SK-N-MC (cell line): ENCODE measurements around the gene UNKL.
A peak's percentile ranks its signal among the peaks of the same experiment; 100 is the strongest.

Source experiments
- DNase-seq: peaks from one replicate; pipeline ENCODE4 v3.0.0-alpha.2; 2011; ENCODE audit warnings: low read depth, low spot score
- H3K27ac ChIP-seq: fragments of 200-600 bp; sonication (generic); 2 replicates; pipeline ENCODE4 v1.5.1; 2016; ENCODE audit warnings: mixed run types
- H3K36me3 ChIP-seq: fragments of 200-600 bp; sonication (generic); 2 replicates; pipeline ENCODE4 v1.6.1; 2017; ENCODE audit warnings: antibody characterized with exemption, low read length, mixed read lengths; ENCODE audit not compliant: insufficient read depth
- H3K4me3 ChIP-seq: fragments of 200-600 bp; sonication (generic); 2 replicates; pipeline ENCODE4 v1.5.1; 2016
- H3K9ac ChIP-seq: fragments of 200-600 bp; sonication (generic); 2 replicates; pipeline ENCODE4 v1.8.0; 2017; ENCODE audit warnings: mixed run types, mixed read lengths; ENCODE audit not compliant: insufficient read length
- H3K9me3 ChIP-seq: fragments of 200-600 bp; sonication (generic); 2 replicates; pipeline ENCODE4 v1.6.1; 2017; ENCODE audit warnings: low read depth, mild to moderate bottlenecking, antibody characterized with exemption, low read length, moderate library complexity, mixed read lengths
- EZH2 ChIP-seq: fragments of 200-600 bp; sonication (generic); IDR thresholded peaks from one replicate; pipeline ENCODE4 v1.6.1; 2017; ENCODE audit warnings: antibody characterized with exemption
- FOXP2 ChIP-seq: optimal IDR thresholded peaks from 2 replicates; pipeline ENCODE3; 2011; ENCODE audit warnings: mild to moderate bottlenecking, moderate library complexity; ENCODE audit not compliant: insufficient read depth; ENCODE audit errors: extremely low read length, control extremely low read depth
- POLR2AphosphoS5 ChIP-seq: IDR thresholded peaks from 2 replicates; pipeline ENCODE4 v1.6.1; 2012; ENCODE audit warnings: mild to moderate bottlenecking, low read depth, low read length, borderline replicate concordance

The UNKL gene

DNA sequence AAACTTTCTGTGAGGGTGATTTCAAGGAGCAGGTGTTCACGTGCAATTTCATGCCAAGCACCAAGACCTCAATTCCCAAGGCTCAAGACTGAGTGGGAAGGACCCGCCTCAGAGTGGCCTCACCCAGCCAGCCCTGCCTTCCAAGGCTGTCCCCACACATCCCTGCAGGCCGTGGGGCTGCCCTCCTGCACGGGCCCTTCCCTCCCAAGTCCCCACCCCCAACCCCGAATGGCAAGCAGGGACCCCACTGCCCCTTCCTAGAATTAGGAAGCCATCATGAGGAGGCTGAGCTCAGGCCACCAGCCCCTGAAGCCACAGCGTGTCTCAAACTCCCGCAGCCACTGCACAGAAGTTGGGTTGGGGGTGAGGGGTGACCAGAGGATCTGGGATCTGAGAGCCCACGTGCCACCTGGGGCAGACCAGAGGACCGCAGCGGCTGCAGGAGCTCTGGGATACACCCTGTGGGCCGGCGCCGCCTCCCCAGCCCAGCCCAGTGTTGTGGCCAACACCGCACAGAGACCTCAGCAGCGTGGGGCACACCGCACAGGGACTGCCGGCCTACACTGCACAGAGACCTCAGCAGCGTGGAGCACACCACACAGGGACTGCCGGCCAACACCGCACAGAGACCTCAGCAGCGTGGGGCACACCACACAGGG is 42.1 kb downstream of the UNKL start:
- H3K36me3 ChIP-seq: no peaks in the 10 kb centered on the region; the same call in 1 of the 2 replicates

DNA sequence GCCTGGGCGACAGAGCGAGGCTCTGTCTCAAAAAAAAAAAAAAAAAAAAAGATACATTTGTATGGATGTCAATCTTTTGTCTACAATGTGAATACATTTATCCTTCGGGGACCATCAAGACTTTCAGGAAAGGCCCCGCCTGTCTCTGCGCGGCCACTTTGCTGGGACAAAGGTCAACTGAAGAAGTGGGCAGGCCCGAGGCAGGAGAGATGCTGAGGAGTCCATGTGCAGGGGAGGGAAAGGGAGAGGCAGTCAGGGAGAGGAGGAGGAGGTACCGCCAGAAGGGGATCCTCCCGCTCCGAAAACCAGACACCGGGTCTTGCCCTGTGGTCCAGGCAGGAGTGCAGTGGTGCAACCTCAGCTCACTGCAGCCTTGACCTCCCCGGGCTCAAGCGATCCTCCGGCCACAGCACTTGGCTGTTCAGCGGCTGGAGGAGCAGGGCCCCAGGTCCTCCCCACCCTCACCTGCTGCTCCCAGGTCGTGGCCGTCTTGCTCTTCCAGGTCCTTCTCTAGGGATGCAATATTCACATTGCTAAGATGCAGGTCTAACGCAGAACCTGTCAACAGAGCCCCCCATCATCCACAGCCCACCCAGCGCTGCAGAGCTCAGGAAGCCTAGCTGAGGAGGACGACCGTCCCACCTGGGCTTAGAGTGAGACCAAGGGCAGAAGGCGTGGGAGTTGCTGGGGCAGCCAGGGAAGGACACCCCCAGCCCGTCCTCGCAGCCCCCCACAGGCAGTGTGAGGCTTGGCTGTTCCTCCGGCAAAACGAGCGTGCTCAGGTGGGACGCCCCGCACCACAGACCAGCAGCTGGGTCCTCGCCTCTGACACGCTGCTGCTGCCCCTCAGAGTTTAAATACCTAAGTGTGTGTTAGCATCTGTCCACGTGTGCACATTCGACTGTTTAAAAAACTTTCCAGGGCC is 43.2 kb downstream of the UNKL start:
- H3K9me3 ChIP-seq: no peaks in the 10 kb centered on the region
- TF ChIP-seq EZH2: no peak
- no peak for TF ChIP-seq FOXP2
- peak; percentile 12; the same call in 1 of the 2 replicates for TF ChIP-seq POLR2AphosphoS5
- no peak overlapping the region for H3K4me3 ChIP-seq
- H3K36me3 ChIP-seq: no peaks in the 10 kb centered on the region; the same call in 1 of the 2 replicates
- H3K27ac ChIP-seq: no peak overlapping the region
- no peak for DNase-seq
- no peak overlapping the region for H3K9ac ChIP-seq

More for the DNA sequence above, 42.1 kb downstream of the UNKL start:
- Histone ChIP-seq H3K27ac (no peak overlapping the region), H3K9me3 (no peaks in the 10 kb centered on the region), H3K9ac (no peak overlapping the region), H3K4me3 (no peak overlapping the region)
- DNase-seq: no peak
- TF ChIP-seq POLR2AphosphoS5: no peak
- no peak for TF ChIP-seq EZH2
- TF ChIP-seq FOXP2: no peak

DNA sequence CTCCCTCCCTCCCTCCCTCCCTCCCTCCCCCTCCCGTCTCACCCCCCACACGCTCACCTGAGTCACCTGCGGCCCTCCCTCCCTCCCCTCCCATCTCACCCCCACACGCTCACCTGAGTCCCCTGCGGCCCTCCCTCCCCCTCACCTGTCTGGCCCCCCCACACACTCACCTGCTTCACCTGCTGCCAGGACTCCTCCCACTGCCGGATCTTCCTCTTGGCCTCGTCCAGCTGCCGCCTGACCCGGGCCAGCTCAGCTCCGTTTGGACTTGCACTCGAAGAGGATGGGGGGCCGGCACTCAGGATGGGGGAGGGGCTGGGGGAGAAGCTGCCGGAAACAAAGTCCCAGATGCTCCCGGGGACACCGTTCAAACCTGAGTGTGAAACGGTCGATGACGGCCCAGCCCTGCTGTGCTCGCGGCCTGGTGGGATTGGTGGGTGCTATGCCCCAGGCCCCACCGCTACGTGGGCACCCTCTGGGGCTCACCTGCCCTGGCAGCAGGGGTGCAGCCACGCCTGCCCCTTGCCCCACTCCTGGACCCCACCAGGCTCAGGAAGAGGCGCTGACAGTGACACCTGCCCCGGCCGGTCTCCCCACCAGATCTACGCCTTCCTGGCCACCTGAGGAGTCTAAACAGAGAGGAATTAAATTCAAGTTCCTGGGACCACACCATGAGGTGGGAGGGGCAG is 46.9 kb downstream of the UNKL start:
- TF ChIP-seq EZH2: no peak
- no peak for TF ChIP-seq POLR2AphosphoS5
- TF ChIP-seq FOXP2: no peak
- H3K36me3 ChIP-seq: peaks cover 32% of the 10 kb centered on the region; the same call in 1 of the 2 replicates

DNA sequence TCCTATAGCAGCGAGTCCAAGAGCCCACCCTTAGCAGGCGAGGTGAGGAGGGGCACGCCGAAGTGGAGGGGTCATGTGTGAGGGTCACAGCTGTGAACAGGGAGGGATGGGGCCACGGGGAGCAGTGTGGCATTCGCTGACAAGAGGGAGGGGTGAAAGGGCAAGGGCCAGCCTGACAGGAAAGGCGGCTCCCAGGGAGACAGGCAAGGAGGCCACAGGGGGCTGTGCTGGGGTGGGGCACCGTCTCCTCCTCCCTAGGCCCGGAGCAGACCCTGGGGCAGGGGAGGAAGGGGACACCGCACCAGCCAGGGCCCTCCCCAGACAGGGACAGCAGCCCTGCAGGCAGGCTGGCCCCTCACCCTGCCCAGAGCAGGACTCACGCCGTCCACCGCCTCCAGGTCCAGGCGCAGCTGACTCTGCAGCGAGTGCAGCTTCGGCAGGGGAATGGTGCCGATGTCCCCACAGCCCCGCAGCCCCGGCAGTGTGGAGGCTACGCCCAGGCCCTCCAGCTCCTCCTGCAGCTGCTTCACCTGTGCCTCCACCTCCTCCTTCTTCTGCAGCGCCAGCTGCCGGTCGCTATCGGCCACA is 47.7 kb downstream of the UNKL start:
- H3K9me3 ChIP-seq: no peaks in the 10 kb centered on the region
- no peak overlapping the region for H3K9ac ChIP-seq
- DNase-seq: no peak
- no peak overlapping the region for H3K27ac ChIP-seq
- no peak overlapping the region for H3K4me3 ChIP-seq
- TF ChIP-seq FOXP2 (no peak), POLR2AphosphoS5 (no peak), EZH2 (no peak)
- H3K36me3 ChIP-seq: peaks cover 36% of the 10 kb centered on the region; the same call in 1 of the 2 replicates

More for the DNA sequence above, 46.9 kb downstream of the UNKL start:
- no peaks in the 10 kb centered on the region for H3K9me3 ChIP-seq
- H3K9ac ChIP-seq: no peak overlapping the region
- no peak overlapping the region for H3K27ac ChIP-seq
- H3K4me3 ChIP-seq: no peak overlapping the region
- no peak for DNase-seq

DNA sequence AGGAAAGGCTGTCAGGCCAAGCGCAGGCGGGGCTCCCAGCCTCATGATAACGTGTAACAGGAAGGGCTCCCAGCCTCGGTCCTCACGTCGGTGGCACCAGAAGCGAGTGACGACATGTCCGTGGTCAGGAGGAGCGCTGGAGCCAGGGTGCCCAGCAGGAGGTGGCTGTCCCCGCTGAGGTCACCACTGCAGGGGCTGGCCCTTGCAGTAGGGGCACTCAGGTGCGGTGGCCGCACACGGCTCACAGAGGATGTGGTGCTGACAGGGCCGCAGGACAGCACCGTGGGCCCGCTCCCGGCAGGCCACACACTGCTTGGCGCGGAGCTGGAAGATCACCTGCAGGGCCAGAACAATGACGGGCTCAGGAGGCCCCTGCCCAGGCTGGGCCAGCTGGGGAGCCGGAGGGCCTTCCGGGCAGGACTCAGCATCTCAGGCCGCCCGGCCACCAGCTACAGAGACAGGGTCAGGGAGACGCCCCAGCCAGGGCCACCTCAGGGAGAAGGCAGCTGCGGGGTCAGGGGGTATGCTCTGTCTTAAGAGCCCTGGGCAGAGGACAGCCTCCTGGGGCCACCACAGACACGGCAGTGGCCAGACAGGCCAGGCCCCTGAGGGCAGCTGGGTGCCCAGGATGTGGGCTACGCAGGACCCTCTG is 48.3 kb downstream of the UNKL start:
- H3K4me3 ChIP-seq: no peak overlapping the region
- no peaks in the 10 kb centered on the region for H3K9me3 ChIP-seq
- H3K27ac ChIP-seq: no peak overlapping the region
- DNase-seq: no peak
- H3K36me3 ChIP-seq: peaks cover 36% of the 10 kb centered on the region; the same call in 1 of the 2 replicates
- TF ChIP-seq EZH2 (no peak), POLR2AphosphoS5 (no peak), FOXP2 (no peak)
- no peak overlapping the region for H3K9ac ChIP-seq

DNA sequence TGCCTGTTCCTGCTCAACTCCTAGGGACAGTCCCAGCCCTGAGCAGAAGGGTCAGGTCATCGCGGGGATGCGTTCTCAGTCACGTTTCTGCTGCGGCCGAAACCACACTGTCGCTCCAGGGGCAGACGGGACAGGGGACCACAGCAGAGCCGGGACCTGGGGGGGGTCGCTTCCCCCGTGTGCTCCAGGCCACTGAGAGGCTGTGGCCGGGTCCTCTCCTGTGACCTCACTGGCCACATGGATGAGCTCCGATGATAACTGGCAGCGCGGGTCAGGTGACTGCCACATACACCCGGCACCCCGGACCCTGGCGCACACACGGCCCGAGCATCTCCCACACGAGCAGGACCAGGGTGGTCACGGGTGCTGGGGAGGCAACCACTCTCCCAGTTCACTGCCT is 50.0 kb downstream of the UNKL start:
- no peak for TF ChIP-seq EZH2
- no peak for TF ChIP-seq POLR2AphosphoS5
- TF ChIP-seq FOXP2: no peak
- Histone ChIP-seq H3K9ac (no peak overlapping the region), H3K9me3 (no peaks in the 10 kb centered on the region), H3K36me3 (peaks cover 39% of the 10 kb centered on the region; the same call in 1 of the 2 replicates), H3K27ac (no peak overlapping the region), H3K4me3 (no peak overlapping the region)
- DNase-seq: no peak

DNA sequence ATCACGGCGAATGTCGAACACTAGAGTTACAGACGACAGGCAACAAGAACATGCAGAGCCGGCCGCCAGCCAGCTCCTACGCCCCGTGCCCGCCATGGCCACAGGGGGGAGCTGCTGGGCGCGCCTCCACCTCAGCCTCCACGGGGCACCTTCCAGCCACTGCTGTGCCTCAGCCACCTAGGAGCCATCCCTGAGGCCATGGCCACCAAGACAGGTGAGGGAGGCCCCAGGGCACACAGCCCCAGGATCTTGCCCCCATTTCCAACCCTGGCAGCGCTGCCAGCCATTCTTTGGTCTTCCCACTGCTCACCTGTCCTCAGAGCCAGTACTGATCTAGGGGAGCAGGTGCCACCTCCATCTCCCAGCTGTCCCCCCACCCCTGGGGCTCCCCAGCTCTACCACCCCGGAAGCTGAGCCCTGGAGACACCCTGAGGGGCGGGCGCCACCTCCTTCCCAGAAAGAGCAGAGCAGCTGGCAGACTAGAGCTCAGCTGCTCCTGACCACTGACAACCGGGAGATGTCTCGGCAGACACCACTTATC is 50.9 kb downstream of the UNKL start:
- no peak overlapping the region for H3K4me3 ChIP-seq
- peaks cover 39% of the 10 kb centered on the region; the same call in 1 of the 2 replicates for H3K36me3 ChIP-seq
- H3K9ac ChIP-seq: no peak overlapping the region
- TF ChIP-seq POLR2AphosphoS5: no peak
- TF ChIP-seq FOXP2: no peak
- no peak for DNase-seq
- H3K9me3 ChIP-seq: no peaks in the 10 kb centered on the region
- no peak overlapping the region for H3K27ac ChIP-seq
